Activated CD4-positive, alpha-beta T cell treated with anti-CD3 and anti-CD28 coated beads for 24 hours (primary cell): ENCODE results near the gene LHPP.
A peak's percentile ranks its signal among the peaks of the same experiment; 100 is the strongest.

ENCODE experiments used
- DNase-seq, 2 donors: peaks; one replicate each; pipeline ENCODE4 v3.0.0-alpha.2; 2020; ENCODE audit warnings: low read depth in 2 of 2

LHPP gene

DNA sequence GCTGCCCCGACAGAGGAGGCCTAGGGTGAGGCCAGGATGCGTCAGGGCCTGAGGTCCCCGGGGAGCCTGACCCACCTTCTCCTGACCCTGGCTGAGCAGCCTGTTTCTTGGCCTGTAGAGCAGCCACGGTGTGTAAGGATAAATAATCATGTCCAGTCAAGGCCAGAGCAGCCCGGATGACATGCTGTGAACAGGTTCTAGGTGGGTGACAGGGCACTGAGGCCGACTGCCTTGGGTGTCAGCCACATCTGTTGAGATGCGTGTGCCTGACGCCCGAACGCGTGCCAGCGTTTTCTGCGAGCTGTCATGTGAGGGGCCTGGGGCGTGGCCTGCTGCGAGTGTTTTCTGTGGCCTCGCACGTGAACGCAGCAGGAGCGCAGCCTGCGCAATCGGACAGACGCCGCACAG, 164.2 kb downstream of the LHPP start:
- no peak for DNase-seq

GRCh38 chr10:124626759-124627380, 165.2 kb downstream of the LHPP start:
- peak in 1 of 2 donors; percentile 40 for DNase-seq

GRCh38 chr10:124627866-124628675, 166.4 kb downstream of the LHPP start:
- no peak for DNase-seq

GRCh38 chr10:124628676-124629021, 167.0 kb downstream of the LHPP start:
- DNase-seq: no peak

DNA sequence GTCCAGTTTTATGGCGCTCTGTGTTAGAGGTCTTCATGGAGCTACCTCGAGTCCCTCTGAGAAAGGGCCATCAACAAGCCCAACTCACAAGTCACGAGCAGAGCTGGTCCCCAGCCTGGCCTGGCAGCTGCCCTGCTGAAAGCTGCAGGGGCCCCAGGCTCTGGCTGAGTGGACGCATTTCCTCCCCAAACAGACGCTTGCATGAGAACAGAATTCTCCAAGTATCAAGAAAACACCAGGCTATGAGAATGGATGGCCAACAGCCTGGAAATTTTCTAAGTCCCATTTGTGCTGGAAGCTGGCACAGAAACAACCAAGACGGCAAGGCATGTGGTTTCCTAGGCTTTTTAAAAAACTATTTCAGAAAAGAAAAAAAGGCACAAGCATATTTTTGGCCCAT, 167.8 kb downstream of the LHPP start:
- DNase-seq: no peak

DNA sequence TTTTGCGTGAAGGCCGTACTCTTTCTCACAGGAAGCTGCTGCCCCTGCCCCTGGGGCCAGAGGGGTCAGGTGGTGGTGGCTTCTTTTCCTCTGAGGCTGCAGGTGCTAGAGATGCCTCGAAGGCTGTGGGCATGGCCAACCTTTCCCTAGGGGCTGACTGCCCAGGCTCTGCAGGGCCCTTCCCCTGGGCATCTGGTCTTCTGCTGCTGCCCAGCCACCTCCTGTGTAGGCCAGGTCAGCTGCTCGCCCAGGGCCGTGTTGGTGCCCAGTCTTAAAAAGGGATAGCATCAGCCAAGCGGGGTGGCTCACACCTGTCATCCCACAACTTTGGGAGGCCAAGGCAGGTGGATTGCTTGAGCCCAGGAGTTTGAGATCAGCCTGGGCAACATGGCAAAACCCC, 168.2 kb downstream of the LHPP start:
- no peak for DNase-seq

DNA sequence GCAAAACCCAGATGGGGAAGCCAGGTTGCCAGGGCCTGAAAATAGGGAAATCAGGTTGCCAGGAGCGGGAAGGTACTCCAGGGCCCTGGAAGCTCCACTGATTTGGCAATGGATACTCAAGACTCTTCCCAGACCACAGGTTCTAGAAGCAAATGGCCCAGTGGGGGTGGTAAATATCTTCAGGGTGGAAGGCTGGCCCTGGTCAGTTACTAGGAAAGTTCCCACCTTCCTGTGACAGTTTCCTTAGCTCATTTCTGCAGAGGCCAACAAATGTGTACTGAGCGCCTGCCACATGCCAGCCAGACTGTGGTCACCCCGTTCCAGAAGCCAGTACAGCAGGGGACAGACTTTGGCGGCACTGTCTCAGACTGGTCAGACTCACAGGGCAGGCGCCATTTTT, 168.9 kb downstream of the LHPP start:
- DNase-seq: no peak

DNA sequence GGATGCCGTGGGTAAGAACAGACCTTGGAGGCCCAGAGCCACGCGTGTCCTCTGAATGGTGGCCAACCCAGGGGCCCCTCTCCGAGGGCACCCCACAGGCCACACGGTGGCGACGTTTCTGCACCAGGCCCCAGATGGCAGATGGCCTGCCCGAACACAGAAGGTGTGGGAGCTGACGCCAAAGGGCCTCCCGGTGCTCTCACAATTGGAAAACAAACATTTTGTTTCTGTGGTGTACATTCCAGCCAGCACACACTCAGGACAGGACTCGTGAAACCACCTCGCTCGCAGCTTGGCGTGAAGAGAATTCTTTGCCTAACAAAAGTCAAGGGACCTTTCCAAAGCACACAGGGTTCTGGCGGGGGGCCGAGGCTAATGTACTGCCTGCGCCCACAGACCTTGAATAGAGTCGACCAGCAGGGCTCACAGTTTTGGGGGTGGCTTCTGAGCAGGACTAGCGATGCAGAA, 170.5 kb downstream of the LHPP start:
- DNase-seq: no peak

DNA sequence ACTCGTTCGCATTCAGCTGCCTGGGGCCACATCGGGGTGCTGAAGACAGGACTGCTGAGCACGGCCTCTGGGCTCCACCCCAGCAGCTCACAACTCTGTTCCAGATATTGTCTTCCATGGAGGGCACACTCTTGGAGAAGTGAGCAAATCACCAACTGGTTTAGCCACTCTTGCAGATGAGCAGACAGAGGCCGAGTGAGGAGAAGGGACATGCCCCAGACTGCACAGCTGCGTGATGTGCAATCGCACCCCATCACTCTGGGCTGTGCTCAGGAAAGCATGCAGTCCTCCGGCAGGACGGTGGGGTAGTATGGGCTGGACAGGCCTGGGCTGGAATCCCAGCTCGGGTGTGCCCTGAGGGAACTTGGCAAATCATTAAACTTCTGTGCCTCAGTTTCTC, 170.9 kb downstream of the LHPP start:
- DNase-seq: no peak

GRCh38 chr10:124636271-124636995, 174.8 kb downstream of the LHPP start:
- DNase-seq: no peak

DNA sequence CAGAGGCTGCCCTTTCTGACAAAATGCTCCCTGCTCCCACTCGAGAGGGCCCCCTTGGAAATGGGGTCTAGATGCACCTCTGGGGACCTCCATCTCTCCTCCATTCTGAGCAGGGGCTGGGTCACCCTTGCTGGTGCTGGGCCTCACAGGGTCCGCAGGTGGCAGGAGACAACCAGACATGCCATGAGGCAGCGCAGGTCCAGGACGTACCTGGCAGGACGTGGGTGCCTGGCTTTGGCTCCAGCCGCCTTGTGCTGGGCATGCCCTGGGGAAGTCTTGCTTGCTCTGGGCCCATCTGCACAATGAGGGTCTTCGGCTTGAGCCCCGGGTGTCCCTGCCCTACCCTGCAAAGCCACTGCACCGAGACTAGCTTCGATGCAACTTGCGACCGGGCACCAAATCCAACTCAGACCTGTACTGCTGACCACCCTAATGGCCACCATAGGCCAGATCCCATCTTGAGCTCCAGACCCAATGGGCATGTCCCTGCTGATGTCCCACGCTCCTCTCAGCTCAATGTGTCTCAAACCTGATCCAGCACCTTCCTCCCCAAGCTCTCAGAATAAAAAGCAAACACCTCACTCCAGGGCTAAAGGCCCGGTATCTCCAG, 175.6 kb downstream of the LHPP start:
- DNase-seq: no peak

- DNase-seq: no peak
Measured at GRCh38 chr10:124637746-124638145, 176.1 kb downstream of the LHPP start.

- no peak for DNase-seq
Measured at GRCh38 chr10:124639206-124639605, 177.6 kb downstream of the LHPP start.

- no peak for DNase-seq
Measured at GRCh38 chr10:124639646-124640045, 178.0 kb downstream of the LHPP start.

GRCh38 chr10:124640056-124640455, 178.4 kb downstream of the LHPP start:
- no peak for DNase-seq

DNA sequence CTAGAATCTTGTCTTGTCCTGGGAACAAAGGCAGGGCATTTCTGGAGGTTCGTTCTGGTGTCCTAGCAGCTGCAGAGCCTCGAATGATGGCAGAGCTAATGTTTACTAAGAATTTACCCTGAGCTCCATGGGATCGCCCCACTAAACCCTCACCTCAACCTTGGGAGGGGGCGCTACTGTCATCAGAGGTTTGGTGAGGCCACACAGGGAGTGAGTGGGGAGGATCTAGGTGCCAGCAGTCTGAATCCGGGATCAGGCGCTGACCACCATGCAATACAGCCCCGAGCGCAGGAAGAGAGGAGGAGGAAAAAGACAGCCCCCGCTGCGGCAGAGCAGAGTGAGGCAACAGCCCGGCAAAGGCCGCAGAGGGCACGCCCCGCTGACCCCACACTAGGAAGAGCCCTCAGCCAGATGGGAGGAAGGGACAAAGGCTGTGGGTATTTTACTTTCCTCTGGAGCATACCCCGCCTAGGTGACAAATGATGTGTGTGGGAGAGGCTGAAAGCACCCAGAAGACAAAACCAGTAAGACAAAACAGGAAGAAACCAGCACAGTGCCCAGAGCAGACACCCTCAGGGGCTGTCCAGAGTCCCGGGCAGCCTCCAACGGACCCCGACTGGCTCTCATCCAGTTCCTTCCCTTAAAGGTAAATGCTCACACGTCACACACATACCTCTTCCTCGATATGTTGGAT, 179.1 kb downstream of the LHPP start:
- DNase-seq: no peak

GRCh38 chr10:124641282-124642087, 179.9 kb downstream of the LHPP start:
- DNase-seq: no peak

DNA sequence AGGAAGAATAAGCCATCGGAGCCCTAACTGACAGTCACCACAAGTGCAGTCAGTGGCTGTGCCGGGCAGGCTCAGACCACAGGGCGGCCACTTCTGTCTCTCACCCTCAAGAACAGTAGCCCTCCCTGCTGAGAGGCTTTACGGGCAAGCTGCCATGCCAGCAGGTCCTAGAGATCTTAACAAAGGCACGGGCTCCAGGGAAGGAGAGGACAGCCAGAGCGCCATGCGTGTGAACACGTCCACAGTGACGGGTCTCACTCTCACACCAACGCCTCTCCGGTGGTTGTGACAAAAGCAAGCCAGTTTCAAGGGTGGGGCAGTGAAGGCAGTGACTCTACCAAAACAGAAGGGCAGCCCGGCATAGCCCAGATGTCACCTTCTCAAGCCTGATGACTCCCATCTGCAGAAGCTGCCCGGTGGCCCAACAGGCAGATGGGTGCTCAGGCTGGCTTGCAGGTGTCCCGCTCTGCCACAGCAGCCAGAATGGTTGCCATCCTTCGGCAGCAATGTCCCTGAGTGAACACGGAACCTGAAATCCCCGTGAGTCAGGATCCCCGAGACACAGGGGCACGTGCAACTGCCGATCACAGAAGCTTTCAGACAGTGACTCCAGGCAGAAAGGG, 180.6 kb downstream of the LHPP start:
- no peak for DNase-seq

GRCh38 chr10:124643330-124644009, 181.8 kb downstream of the LHPP start:
- no peak for DNase-seq

DNA sequence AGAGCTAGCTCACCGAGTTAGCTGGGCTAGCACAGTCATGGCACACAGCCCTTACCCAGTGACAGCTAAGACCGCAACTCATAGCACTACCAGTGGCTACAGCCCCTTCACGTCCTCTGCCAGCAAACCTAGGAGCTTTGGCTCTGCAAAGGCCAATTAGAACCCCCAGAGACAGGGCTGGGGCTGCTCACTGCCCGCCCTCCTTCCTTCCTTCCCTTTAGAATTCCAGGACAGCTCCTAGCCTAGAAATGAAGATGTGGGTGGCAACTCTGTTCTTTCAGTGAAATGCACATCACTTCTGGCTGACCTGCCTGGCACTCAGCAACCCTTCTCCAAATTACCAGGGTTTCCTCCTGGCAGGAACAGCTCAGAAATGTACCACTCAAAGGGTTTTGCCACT, 182.6 kb downstream of the LHPP start:
- no peak for DNase-seq
